A549 (cell line): ENCODE data around the gene LITAFD. TPM values are rescaled to one million over a fixed set of nuclear protein-coding genes. Genes with fewer than 3 reads are reported as not detected.

Experiments used
- ATAC-seq, 2 experiments: fragments of 200-7000 bp in 1 of 2; fragments of >200 bp in 1 of 2; cut with Nextera tagmentation in 1 of 2; cut with Tn5 transposase in 1 of 2; 3 replicates each; pipeline versions ENCODE4 v1.8.0 to v1.9.1; 2018 to 2020; ENCODE audit warnings: mild to moderate bottlenecking in 1 of 2, moderate library complexity in 1 of 2
- CTCF ChIA-PET: fragments of 300-600 bp; sonication (Branson Sonifier 250); formaldehyde crosslinking; extraction: SDS; loops from one replicate; lab custom pipeline; 2021; ENCODE audit warnings: antibody characterized with exemption, inconsistent platforms; lab: Yijun Ruan, JAX
- POLR2A ChIA-PET: fragments of 350-600 bp; formaldehyde crosslinking; extraction: SDS; loops from one replicate; lab custom pipeline; 2021; ENCODE audit warnings: antibody characterized with exemption, inconsistent platforms; lab: Yijun Ruan, JAX
- DNase-seq, 2 experiments: peaks; one replicate each; pipeline versions ENCODE4 v3.0.0 to v3.0.0-alpha.2; 2011 to 2016; ENCODE audit warnings: low read depth in 1 of 2, low spot score in 1 of 2
- FAIRE-seq: peaks from 2 replicates; lab custom pipeline; 2011; peaks lifted over from hg19 to GRCh38; lab: Jason Lieb, UNC
- H3K27ac ChIP-seq, 2 experiments: fragments of >200 bp; sonication (Bioruptor Twin); formaldehyde crosslinking; 3 replicates each; pipeline ENCODE4 v1.5.1; 2016 to 2017
- H3K4me1 ChIP-seq: fragments of >200 bp; sonication (Bioruptor Twin); formaldehyde crosslinking; 3 replicates; pipeline ENCODE4 v1.6.1; 2016
- H3K4me2 ChIP-seq: fragments of >200 bp; sonication (Bioruptor Twin); formaldehyde crosslinking; 3 replicates; pipeline ENCODE4 v1.6.1; 2016
- H3K4me3 ChIP-seq: fragments of >200 bp; sonication (Bioruptor Twin); formaldehyde crosslinking; 3 replicates; pipeline ENCODE4 v1.5.1; 2016
- H3K9me3 ChIP-seq: fragments of >200 bp; sonication (Bioruptor Twin); formaldehyde crosslinking; 3 replicates; pipeline ENCODE4 v1.6.1; 2016
- CBX2 ChIP-seq: fragments of 200-600 bp; sonication (generic); IDR thresholded peaks from 2 replicates; pipeline ENCODE4 v1.6.1; 2016; ENCODE audit warnings: low read depth, mild to moderate bottlenecking, borderline replicate concordance
- EHF ChIP-seq: fragments of 250-450 bp; sonication (Bioruptor Pico); IDR thresholded peaks from 2 replicates; pipeline ENCODE4 v1.5.0; 2020; ENCODE audit warnings: mild to moderate bottlenecking
- ESRRA ChIP-seq: fragments of 150-350 bp; IDR thresholded peaks from 2 replicates; pipeline ENCODE4 v1.6.1; 2014; ENCODE audit warnings: mild to moderate bottlenecking, low read length, borderline replicate concordance
- GATA3 ChIP-seq: IDR thresholded peaks from 2 replicates; pipeline ENCODE4 v1.6.1; 2012; ENCODE audit warnings: borderline replicate concordance
- HDAC2 ChIP-seq: fragments of 200-600 bp; sonication (generic); IDR thresholded peaks from 2 replicates; pipeline ENCODE4 v1.6.1; 2016
- HMGXB4 ChIP-seq: fragments of 250-450 bp; sonication (Bioruptor Pico); IDR thresholded peaks from 2 replicates; pipeline ENCODE4 v1.5.0; 2021; ENCODE audit warnings: mild to moderate bottlenecking, moderate library complexity, borderline replicate concordance
- JUN ChIP-seq, 2 experiments: fragments of >200 bp; sonication (Bioruptor Twin); formaldehyde crosslinking; IDR thresholded peaks; 2 replicates in 1 of 2; 3 replicates in 1 of 2; pipeline ENCODE4 v1.6.1; 2016 to 2017
- NFE2L2 ChIP-seq: fragments of 150-350 bp; conservative IDR thresholded peaks from 2 replicates; pipeline ENCODE4 v1.6.1; 2014; ENCODE audit warnings: low read length
- POLR2AphosphoS2 ChIP-seq: conservative IDR thresholded peaks from 2 replicates; pipeline ENCODE4 v1.6.1; 2012; ENCODE audit warnings: low read length, improper control_type of control experiment, inconsistent platforms
- RAD21 ChIP-seq, 2 experiments: fragments of >200 bp in 1 of 2; sonication (Bioruptor Twin) in 1 of 2; formaldehyde crosslinking in 1 of 2; IDR thresholded peaks in 1 of 2; conservative IDR thresholded peaks in 1 of 2; 2 replicates in 1 of 2; 3 replicates in 1 of 2; pipeline ENCODE4 v1.6.1; 2012 to 2018; ENCODE audit warnings: inconsistent platforms in 1 of 2
- RNF2 ChIP-seq: fragments of 200-600 bp; sonication (generic); IDR thresholded peaks from 2 replicates; pipeline ENCODE4 v1.6.1; 2016; ENCODE audit warnings: low read depth, mild to moderate bottlenecking, antibody characterized with exemption, moderate library complexity, borderline replicate concordance
- SMC3 ChIP-seq: fragments of >200 bp; sonication (Bioruptor Twin); formaldehyde crosslinking; IDR thresholded peaks from 3 replicates; pipeline ENCODE4 v1.6.1; 2018; ENCODE audit warnings: inconsistent platforms
- TFCP2L1 ChIP-seq: fragments of 250-450 bp; sonication (Bioruptor Pico); IDR thresholded peaks from 2 replicates; pipeline ENCODE4 v1.5.0; 2021; ENCODE audit warnings: mild to moderate bottlenecking
- WGBS: methylation state at CpG from one replicate; pipeline ENCODE4 v1.1.6; 2017; ENCODE audit errors: missing lambda C conversion rate; 5-methylcytosine and 5-hydroxymethylcytosine counted together
- polyA plus RNA-seq, 4 experiments: library from polyadenylated mRNA; depleted of rRNA in 3 of 4; stranded (reverse); fragments of >200 nt; fragmentation: RNase III in 1 of 4; extraction: RNeasy Plus Mini Kit Qiagen cat#74134 plus additional on column Dnase treatment in 1 of 4; gene quantifications; 2 replicates in 3 of 4; 3 replicates in 1 of 4; pipeline ENCODE4 v1.2.3, GENCODE V29; 2011 to 2017
- TF ChIP-seq, protein P1 (sequence below): IDR thresholded peaks from 2 replicates; pipeline ENCODE4 v1.6.1; 2012
- TF ChIP-seq, protein P2 (sequence below): fragments of >200 bp; sonication (Bioruptor Twin); formaldehyde crosslinking; IDR thresholded peaks from 3 replicates; pipeline ENCODE4 v1.5.1; 2016
- TF ChIP-seq, protein P3 (sequence below): IDR thresholded peaks from 2 replicates; pipeline ENCODE4 v1.6.1; 2012
- TF ChIP-seq, protein P4 (sequence below): fragments of >200 bp; sonication (Bioruptor Twin); formaldehyde crosslinking; IDR thresholded peaks from 2 replicates; pipeline ENCODE4 v1.6.1; 2016
- TF ChIP-seq, protein P5 (sequence below): fragments of 450-650 bp; IDR thresholded peaks from 2 replicates; pipeline ENCODE4 v1.6.1; 2014; ENCODE audit warnings: antibody characterized with exemption

Gene LITAFD
- polyA plus RNA-seq, 2 of the 4 experiments (the other 2 are of a cell fraction), result not detected

- Histone ChIP-seq H3K9me3 (no peaks in the 10 kb centered on the region), H3K4me3 (no peak overlapping the region), H3K27ac (peak overlapping the region; percentile 74 to 94; a peak in 5 of 6 replicates), H3K4me2 (peak overlapping the region; percentile 98), H3K4me1 (peaks cover 78% of the 10 kb centered on the region)
- ChIA-PET POLR2A (interaction anchor here (0.7 to 0.9 kb wide), 2 partner anchors 9 to 147 kb away, joined by 3 read pairs; no protein-coding TSS in a partner anchor), CTCF (interaction anchor here (0.6 to 5.0 kb wide), 10 partner anchors 11 to 1748 kb away, joined by 3 to 49 read pairs (median 3); partner anchors contain the start of gene LITAFD)
- 0 out of 2 replicates have a peak, but pooled peaks have one; percentile 38 for TF ChIP-seq HDAC2
- TF ChIP-seq POLR2AphosphoS2, result peak; percentile 58; the same call in 1 of the 2 replicates
- TF ChIP-seq, protein P1, sequence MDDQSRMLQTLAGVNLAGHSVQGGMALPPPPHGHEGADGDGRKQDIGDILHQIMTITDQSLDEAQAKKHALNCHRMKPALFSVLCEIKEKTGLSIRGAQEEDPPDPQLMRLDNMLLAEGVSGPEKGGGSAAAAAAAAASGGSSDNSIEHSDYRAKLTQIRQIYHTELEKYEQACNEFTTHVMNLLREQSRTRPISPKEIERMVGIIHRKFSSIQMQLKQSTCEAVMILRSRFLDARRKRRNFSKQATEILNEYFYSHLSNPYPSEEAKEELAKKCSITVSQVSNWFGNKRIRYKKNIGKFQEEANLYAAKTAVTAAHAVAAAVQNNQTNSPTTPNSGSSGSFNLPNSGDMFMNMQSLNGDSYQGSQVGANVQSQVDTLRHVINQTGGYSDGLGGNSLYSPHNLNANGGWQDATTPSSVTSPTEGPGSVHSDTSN, result no peak
- no peak for FAIRE-seq
- DNase-seq, result no peak
- 90% methylated on average over 14 of the region's 14 CpGs for WGBS
- ATAC-seq, result peak in 1 of 2 experiments; percentile 1; a peak in 2 of 6 replicates
Observed at GRCh38 chr16:8862309-8863130, 19.6 kb upstream of the LITAFD start.

GRCh38 chr16:8863594-8864424, 18.3 kb upstream of the LITAFD start:
- Histone ChIP-seq H3K4me1 (peaks cover 78% of the 10 kb centered on the region), H3K4me2 (peak overlapping the region; percentile 98), H3K9me3 (no peaks in the 10 kb centered on the region), H3K27ac (peak overlapping the region; percentile 74 to 94), H3K4me3 (0 out of 3 replicates have a peak overlapping the region, but pooled peaks have one; percentile 11)
- TF ChIP-seq EHF (no peak), RAD21 (conservative IDR thresholded peaks at IDR 0.05 in 1 of 2, IDR thresholded peaks at IDR 0.05 in 1 of 2) (peak; percentile 7 to 24; a peak in 2 of 5 replicates), GATA3 (peak; percentile 38; the same call in 1 of the 2 replicates), TFCP2L1 (CRISPR knock-in tag) (0 out of 2 replicates have a peak, but pooled peaks have one; percentile 12), JUN (IDR thresholded peaks at IDR 0.05) (peak; percentile 45 to 71; a peak in 3 of 5 replicates), POLR2AphosphoS2 (peak; percentile 70), SMC3 (0 out of 3 replicates have a peak, but pooled peaks have one; percentile 23)
- TF ChIP-seq, protein P2, sequence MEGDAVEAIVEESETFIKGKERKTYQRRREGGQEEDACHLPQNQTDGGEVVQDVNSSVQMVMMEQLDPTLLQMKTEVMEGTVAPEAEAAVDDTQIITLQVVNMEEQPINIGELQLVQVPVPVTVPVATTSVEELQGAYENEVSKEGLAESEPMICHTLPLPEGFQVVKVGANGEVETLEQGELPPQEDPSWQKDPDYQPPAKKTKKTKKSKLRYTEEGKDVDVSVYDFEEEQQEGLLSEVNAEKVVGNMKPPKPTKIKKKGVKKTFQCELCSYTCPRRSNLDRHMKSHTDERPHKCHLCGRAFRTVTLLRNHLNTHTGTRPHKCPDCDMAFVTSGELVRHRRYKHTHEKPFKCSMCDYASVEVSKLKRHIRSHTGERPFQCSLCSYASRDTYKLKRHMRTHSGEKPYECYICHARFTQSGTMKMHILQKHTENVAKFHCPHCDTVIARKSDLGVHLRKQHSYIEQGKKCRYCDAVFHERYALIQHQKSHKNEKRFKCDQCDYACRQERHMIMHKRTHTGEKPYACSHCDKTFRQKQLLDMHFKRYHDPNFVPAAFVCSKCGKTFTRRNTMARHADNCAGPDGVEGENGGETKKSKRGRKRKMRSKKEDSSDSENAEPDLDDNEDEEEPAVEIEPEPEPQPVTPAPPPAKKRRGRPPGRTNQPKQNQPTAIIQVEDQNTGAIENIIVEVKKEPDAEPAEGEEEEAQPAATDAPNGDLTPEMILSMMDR, result no peak
- TF ChIP-seq, protein P3, sequence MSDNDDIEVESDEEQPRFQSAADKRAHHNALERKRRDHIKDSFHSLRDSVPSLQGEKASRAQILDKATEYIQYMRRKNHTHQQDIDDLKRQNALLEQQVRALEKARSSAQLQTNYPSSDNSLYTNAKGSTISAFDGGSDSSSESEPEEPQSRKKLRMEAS, result peak; percentile 18
- 63% methylated on average over 17 of the region's 17 CpGs for WGBS
- FAIRE-seq (no peak), DNase-seq (peak in 1 of 2 experiments; percentile 83), ATAC-seq (peak; percentile 63 to 74)
- POLR2A ChIA-PET, result interaction anchor here (0.6 to 1.8 kb wide), 4 partner anchors 11 to 54 kb away, joined by 3 to 5 read pairs (median 4); no protein-coding TSS in a partner anchor
- CTCF ChIA-PET, result interaction anchor here (0.5 to 5.0 kb wide), 11 partner anchors 9 to 271 kb away, joined by 3 to 49 read pairs (median 3); partner anchors contain the start of gene LITAFD

DNA sequence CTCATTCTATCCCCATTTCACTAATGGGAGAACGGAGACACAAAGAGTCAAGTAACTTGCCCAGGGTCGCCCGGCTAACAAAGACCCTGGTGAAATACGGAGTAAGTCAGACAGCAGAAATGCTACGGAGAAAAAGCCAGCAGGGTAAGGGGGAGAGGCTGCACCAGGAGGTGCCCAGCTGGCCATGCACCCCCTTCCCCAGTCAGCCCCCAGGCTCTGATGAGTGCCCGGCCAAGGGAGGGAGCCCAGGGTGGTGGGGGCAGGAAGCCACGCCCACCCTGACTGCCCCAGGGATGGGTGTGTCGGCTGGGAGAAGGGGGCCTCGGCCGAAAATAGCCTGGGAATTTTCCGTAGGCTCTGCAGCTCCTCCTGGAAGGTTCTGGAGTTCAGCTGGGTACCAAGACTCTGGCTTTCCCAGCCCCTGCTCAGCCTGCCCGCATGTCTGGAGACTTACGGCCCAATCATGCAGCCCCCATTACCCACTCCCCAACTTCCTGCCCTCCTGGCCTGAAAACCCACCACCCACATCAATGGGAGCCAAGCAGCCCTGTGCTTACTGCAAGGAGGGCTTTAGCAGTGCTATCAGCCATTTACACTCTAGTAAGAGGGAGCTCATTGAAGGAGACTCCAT, 17.6 kb upstream of the LITAFD start:
- ATAC-seq (no peak), DNase-seq (no peak), FAIRE-seq (no peak)
- ChIA-PET CTCF (interaction anchor here (0.5 to 5.0 kb wide), 9 partner anchors 10 to 204 kb away, joined by 3 to 49 read pairs (median 3); partner anchors contain the start of gene LITAFD), POLR2A (interaction anchor here (1.8 kb wide), 1 partner anchor 16 kb away, joined by 5 read pairs; no protein-coding TSS in a partner anchor)
- 51% methylated on average over 13 of the region's 13 CpGs for WGBS
- Histone ChIP-seq H3K4me3 (no peak overlapping the region), H3K4me2 (peak overlapping the region; percentile 98), H3K9me3 (no peaks in the 10 kb centered on the region), H3K4me1 (peaks cover 82% of the 10 kb centered on the region), H3K27ac (peak overlapping the region; percentile 74 to 94; a peak in 5 of 6 replicates)
- no peak for TF ChIP-seq CBX2
- TF ChIP-seq RNF2, result no peak
- no peak for TF ChIP-seq RAD21 (conservative IDR thresholded peaks at IDR 0.05 in 1 of 2, IDR thresholded peaks at IDR 0.05 in 1 of 2)
- TF ChIP-seq, protein P4, sequence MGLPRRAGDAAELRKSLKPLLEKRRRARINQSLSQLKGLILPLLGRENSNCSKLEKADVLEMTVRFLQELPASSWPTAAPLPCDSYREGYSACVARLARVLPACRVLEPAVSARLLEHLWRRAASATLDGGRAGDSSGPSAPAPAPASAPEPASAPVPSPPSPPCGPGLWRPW, result no peak
- no peak for TF ChIP-seq HDAC2
- no peak for TF ChIP-seq ESRRA
- TF ChIP-seq GATA3, result no peak
- TF ChIP-seq, protein P5, sequence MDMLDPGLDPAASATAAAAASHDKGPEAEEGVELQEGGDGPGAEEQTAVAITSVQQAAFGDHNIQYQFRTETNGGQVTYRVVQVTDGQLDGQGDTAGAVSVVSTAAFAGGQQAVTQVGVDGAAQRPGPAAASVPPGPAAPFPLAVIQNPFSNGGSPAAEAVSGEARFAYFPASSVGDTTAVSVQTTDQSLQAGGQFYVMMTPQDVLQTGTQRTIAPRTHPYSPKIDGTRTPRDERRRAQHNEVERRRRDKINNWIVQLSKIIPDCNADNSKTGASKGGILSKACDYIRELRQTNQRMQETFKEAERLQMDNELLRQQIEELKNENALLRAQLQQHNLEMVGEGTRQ, result no peak
- no peak for TF ChIP-seq HMGXB4 (CRISPR knock-in tag)
- no peak for TF ChIP-seq NFE2L2
